ENCODE data around the gene BACE2.
"Not testable (repeated sequence)": the region's sequence is repeated elsewhere in the genome, so short reads cannot be mapped to it uniquely, and the experiment has no call there.

BACE2 gene

DNA sequence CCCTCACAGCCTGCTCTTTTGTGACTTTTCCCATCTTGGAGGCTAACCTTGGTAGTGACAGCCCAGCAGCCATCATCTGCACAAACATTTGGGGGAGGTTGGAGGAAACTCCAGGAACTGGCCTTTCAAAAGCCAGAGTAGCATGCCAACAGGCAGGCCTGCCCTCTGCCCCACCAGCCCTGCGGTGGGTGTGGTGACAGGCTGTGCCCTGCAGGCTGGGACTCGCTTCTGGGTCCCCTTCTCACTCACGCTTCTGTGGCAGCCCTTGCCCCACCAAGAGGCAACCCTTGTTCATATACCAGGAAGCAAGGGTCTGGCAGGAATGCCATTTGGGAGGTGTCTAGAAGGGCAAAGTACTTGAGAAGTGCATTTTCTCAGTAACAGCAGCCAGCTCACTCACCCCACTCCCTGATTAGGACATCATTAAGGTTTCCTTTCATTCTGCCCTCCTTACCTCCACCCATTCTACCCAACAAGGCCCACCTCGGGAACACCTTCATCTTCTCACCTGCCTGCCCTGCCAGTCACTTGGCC is 127.8 kb downstream of the BACE2 start:
- DNase-seq (ENCODE audit: low read depth) = no peak
- H3K4me3 ChIP-seq (ENCODE audit: low read depth, low read length) = no peak overlapping the region

DNA sequence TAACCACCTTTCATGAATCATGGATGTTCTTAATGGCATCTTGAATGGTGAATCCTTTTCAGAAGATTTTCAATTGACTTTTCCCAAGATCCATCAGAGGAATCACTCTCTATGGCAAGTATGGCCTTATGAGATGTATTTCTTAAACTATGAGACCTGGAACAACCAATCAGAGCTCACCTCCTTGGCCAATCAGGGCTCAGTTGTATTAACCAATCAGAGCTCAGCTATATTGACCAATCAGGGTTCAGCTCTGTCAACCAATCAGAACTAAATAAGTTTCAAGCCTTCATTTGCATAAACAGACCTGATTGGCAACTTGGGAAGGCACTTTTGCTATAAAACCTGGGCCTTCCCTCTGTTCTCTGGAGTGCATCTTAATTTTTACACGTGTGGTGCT is 135.0 kb downstream of the BACE2 start:
- DNase-seq (ENCODE audit: low read depth) = no peak
- no peak overlapping the region for H3K4me3 ChIP-seq (ENCODE audit: low read depth, low read length)

DNA sequence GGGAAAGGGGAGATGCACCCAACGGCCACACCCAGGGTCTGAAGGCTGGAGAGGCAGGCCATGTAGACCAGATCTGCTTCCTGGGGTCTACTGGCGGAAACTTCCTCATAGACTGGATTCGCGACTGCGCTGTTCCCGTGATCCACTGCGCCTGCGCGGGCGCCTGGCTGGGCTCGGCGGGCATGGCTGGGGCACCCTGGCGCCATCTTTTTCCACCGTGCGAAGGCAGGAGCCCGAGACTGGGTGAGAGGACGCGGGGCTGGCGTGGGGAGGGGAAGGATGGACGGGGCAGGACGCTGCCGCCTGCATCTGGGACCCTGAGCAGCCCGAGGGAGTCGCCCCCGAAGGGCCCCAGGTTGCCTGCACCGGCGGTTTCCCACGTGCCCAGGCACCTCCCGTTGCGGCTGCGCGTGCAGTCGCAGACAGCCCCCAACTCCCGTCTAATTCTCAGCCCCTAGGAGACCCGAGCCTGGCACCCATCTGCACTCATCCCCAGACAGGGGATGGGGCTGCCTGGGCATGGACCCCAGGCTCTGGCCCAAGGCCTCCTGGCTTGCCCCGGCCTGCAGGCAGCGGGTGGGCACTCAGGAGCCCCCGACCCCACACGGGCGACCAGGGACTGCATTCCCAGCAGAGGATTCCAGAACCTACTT is 136.2 kb downstream of the BACE2 start:
- no peak for DNase-seq (ENCODE audit: low read depth)
- H3K4me3 ChIP-seq (ENCODE audit: low read depth, low read length) = no peak overlapping the region

DNA sequence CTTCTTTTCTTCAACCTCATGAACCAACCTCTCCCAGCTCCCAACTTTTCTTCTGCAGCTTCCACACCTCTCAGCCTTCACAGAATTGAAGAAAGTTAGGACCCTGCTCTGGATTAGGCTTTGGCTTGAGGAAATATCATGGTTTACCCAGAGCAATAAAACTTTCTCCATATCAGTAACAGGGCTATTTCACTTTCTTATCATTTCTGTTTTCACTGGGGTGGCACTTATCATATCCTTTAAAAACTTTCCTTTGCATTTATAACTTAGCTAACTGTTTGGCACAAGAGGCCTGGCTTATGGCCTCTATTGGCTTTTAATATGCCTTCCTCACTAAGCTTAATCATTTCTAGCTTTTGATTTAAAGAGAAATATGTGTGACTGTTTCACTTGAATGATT is 139.3 kb downstream of the BACE2 start:
- DNase-seq (ENCODE audit: low read depth) = no peak
- H3K4me3 ChIP-seq (ENCODE audit: low read depth, low read length) = no peak overlapping the region

DNA sequence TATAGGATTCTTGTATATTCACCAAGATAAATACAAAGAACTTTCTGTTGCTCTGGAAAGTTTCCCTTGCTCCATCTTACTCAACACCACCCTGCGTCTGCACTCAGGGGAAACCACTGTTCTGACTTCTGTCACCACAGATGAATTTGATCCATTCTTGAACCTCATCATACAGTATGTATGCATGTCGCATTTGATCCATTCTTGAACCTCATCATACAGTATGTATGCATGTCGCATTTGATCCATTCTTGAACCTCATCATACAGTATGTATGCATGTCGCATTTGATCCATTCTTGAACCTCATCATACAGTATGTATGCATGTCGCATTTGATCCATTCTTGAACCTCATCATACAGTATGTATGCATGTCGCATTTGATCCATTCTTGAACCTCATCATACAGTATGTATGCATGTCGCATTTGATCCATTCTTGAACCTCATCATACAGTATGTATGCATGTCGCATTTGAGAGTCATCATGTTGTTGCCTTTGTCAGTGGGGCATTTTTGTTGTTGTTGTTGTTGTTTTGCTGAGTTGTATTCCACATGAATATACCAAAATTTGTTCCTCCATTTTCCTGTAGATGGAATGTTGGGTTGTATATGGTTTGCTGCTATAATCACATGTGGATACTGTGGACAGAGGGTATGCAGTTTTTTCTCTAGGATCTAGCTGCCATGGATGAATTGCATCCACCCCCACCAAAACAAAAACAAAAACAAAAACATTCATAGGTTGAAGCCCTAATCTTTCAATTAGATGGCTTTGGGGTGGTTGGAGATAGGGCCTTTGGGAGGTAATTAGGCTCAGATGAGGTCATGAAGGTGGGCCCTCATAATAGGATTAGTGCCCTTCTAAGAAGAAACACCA is 145.6 kb downstream of the BACE2 start:
- not testable (repeated sequence) for H3K4me3 ChIP-seq (ENCODE audit: low read depth, low read length); DNase-seq (ENCODE audit: low read depth)

DNA sequence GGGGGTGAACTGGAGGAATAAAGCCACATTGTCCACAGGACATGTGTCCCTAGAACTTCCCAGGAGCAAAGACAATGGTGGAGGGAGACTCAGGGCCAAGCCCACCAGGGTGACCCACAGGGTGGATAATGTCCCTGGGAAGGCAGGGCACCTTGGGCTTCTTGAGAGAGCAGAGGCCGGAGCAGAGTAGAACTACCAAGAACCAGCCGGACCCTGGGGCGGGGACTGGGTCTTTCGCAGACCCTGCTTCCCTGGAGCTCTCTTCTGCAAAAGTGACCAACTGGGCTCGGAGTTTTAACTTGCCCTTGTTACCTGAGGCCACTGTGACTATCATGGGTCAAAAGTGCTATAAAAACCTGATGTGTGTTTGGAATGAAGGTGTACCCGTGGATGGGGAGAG is 147.8 kb downstream of the BACE2 start:
- no peak for DNase-seq (ENCODE audit: low read depth)
- H3K4me3 ChIP-seq (ENCODE audit: low read depth, low read length) = no peak overlapping the region

DNA sequence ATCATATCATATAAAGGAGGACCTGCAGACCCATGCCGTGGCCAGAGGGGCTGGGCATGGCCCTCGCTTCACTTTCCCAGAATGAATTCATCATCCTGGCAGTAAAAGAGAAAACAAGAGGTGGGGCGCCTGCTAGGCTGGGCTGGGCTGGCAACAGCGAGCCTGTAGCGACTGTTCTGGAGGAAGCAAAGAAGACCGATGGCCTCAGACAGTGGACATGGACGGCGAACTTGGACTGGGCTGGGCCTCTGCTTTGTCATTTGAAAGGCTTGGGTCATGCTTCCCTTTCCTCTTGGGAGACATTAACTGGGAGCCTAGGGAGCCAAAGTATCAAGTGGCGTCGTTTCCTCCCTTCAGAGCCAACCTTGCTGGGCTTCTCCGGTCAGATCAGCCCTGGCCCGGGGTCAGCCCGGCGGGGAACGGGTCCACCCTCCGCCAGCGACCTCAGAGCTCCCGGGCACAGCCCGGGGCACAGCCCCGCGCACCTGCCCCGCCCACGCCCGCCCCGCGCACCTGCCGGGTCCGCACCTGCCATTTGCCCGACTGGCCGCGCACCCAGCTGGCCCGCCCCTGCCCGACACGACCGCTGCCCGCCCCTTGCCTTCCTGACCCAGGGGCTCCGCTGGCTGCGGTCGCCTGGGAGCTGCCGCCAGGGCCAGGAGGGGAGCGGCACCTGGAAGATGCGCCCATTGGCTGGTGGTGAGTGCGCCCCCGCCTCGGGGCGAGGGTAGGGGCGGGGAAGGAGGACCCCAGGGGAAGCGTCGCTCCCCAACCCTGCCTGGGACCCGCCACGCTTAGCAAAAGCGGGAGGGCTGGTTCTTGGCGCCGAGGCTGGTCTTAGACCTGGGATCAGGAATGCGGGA is 148.5 kb downstream of the BACE2 start, which contains the start of gene FAM3B:
Gene FAM3B, plus strand, starts transcription at position 602 of the 863 bp plus-strand sequence. Its CDS starts 79 bp downstream, at position 681.
- H3K4me3 ChIP-seq (ENCODE audit: low read depth, low read length) = no peak within 1 kb of the TSS
- no peak for DNase-seq (ENCODE audit: low read depth)

DNA sequence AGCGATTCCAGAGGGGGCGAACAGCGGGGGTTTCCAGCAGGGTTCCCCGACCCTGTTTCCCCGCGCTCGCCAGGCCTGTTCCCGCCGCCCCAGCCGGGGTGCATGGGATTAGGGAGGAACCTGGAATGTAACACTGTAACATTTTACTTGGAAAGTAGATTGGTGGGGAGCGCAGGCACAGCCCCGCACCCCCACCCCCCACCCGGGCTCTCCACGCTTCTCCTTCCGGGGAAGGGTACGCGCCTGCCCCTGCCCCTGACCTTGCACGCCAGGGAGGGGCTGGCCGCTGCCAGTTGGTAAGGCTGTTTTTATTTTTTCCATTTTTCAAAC is 149.1 kb downstream of the BACE2 start:
- DNase-seq (ENCODE audit: low read depth) = no peak
- H3K4me3 ChIP-seq (ENCODE audit: low read depth, low read length) = no peak overlapping the region

DNA sequence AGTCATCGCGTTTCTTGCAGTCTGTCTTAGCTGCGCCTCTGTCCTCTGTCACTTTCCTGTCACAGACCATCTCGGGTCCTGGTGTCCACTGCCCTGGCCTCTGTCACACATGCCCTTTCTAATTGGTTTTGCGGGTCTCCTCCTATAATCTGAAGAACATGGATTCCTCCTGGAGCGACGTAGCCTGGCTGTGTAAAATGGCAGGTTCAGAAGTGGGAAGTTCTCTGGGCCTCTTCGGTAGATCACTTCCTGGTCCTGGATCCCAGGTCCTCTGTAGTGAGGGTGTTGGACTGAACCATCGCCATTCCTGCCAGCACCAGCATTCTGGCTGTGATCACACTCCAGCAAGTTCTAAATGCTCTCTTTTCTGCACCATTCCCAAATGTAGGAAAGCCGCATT is 149.5 kb downstream of the BACE2 start:
- DNase-seq (ENCODE audit: low read depth) = no peak
- no peak overlapping the region for H3K4me3 ChIP-seq (ENCODE audit: low read depth, low read length)

DNA sequence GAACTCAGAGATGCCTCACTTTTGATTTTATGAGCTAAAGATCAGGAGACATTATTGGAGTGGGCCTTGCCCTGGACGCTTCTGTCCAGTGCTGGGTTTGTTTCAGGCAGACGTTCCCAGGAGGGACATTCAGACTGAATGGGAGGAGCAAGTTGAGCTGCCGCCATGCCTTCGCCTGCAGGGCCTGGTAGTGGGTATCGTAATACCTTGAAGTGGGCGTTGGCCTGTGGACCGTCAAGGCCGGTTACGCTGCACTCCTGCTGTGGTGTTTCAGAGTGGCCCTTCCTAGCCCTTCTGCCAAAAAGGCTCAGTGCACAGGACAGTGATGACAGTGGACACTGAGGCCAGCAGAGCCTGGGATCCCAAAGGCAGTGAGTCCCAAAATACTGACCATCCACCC is 150.3 kb downstream of the BACE2 start:
- no peak for DNase-seq (ENCODE audit: low read depth)
- H3K4me3 ChIP-seq (ENCODE audit: low read depth, low read length) = no peak overlapping the region

DNA sequence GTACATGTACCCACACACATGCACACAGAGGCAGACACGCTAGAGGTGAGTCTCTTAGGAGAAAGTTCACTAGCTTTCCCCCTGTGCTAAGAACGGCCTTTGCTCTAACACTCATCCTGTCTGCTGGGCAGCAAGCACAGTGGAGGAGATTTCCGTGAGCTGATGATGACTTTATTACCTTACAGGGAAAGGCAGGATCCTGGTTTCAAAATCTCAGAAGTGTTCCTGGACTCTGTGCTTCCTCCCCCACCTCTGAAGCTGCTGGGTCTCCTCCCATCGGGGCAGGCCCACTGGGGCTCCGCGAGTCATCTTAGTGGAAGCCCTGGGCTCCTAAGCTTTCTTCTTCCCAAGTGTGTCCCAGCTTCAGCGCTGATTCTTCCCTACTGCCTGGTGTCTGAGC is 151.3 kb downstream of the BACE2 start:
- no peak overlapping the region for H3K4me3 ChIP-seq (ENCODE audit: low read depth, low read length)
- no peak for DNase-seq (ENCODE audit: low read depth)

DNA sequence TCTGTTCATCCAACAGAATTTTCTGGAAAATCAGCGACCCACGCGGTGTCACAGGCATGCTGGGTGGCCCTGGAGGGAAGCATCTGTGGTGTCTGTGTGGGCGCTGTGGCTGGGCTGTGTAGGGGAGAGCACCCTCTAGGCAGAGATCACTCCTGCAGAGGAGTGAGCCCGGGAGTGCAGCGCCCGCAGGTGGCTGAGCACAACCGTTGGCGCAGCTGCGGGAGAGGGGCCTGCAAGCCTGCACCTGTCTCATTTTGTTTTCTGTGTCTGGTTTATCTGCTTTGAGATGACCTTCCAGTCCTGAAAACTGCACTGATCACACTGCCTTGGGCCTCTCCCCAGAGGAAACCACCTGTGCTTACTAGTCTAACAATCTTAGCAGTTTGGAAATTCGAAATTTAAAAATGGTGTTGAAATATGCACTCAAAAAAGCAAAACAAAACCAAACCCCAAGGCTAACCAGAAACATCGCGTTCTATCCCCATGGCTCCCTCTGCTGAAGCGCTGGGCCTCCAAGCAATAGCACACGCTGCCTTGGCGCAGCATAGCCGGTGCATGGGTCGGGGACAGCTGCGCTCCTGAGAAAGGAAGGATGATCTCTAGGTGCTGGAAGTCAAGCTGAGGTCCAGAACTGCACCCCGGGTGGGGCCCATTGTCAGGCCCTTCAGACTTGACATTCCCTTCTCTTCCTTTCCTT is 153.4 kb downstream of the BACE2 start:
- DNase-seq (ENCODE audit: low read depth) = no peak

DNA sequence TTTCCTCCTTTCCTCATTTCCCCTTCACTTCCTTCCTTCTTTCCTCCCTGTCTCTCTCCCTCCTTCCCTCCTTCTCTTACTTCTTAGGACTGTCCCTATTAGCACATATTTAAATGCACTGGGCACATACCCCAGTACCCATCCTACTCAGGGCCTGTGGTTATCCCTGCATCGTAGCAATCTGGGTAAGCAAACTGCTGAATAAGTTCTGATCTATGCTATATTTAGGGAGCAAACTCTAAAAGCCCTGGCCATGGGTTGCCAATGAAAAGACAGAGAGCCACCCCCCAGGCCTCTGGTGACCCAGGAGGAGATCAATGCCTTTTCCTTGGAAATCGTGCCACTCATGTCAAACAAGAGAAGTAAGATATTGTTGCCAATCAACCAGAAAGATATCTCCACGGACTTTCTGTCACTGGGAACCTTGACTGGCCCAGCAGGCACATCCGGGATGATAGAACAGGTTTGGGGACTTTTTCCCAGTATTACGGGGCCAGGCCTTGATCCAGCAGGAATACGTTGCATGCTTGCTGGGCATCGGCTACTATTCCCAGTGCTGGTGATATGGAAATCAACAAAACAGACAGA is 154.0 kb downstream of the BACE2 start:
- no peak for DNase-seq (ENCODE audit: low read depth)
- H3K4me3 ChIP-seq (ENCODE audit: low read depth, low read length) = no peak overlapping the region

More for the DNA sequence above, 153.4 kb downstream of the BACE2 start:
- H3K4me3 ChIP-seq (ENCODE audit: low read depth, low read length) = no peak overlapping the region

DNA sequence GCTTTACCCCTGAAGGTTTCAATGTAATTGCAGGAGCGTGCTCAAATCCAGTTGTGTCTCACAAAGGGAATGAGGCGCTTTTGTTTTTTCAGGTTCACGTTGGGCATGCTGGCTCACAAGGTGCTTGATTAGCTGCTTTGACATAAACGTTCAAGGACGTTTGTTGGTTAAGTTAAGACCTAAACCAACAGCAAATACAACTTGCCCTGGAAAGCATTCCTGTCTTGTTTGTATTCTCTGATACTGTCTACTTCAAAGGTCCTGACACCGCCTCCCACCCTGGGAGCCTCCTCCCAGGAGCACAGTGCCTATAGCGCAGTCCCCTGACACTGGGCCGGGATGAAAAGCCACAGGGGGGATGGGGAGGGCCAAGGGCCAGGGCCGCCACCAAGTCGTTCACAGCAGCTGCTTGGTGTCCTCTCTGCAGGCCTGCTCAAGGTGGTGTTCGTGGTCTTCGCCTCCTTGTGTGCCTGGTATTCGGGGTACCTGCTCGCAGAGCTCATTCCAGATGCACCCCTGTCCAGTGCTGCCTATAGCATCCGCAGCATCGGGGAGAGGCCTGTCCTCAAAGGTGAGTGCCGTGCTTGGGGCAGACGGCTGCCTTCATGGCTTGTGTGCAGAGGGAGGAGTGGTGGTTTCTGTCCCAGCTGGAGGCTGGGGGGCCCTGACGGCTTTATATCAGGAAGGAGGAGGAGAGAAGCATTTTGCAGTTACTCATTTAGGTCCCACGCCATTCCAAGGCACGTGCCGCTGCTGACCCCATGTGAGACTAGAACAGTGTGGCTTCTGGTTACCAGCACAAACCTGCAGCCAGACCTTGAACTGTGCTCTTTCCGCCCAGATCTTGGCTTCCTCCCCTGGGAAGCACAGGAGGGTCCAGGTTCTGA is 154.8 kb downstream of the BACE2 start:
- H3K4me3 ChIP-seq (ENCODE audit: low read depth, low read length) = no peak overlapping the region
- DNase-seq (ENCODE audit: low read depth) = no peak

DNA sequence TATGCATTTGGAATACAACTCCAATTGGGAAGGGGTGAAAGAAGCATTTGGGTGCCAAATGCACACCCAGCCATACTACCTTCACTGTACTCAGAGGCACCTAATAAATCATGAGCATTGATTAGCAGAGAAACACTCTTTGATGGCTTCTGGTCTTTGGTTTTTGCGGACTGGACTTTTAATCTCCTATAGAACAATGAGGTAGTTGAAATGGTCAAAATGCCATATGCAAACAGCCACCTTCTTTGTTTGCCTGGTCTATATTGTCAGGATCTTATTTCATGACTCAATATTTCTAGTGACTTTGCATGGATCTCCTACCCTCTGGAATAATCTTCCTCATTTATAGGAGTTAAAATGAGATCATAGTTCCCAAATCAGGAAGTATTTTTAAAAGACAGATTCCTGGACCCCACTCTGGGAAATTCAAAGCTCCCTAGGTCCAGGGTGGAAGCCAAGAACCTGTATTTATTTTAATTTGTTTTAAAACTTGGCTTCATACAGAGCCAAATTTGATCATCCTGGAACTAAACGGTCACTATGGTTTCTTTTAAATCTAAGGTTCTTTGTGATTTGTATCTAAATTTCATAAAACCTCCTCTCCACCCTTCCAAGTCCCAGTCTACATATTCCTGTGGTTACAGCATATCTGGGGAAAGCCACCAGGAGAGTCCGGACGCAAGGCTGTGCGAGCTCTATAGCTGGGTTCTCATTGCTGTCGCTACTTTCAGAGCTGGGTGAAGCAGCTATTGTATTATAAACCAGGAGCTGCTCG is 157.4 kb downstream of the BACE2 start:
- no peak overlapping the region for H3K4me3 ChIP-seq (ENCODE audit: low read depth, low read length)
- no peak for DNase-seq (ENCODE audit: low read depth)

DNA sequence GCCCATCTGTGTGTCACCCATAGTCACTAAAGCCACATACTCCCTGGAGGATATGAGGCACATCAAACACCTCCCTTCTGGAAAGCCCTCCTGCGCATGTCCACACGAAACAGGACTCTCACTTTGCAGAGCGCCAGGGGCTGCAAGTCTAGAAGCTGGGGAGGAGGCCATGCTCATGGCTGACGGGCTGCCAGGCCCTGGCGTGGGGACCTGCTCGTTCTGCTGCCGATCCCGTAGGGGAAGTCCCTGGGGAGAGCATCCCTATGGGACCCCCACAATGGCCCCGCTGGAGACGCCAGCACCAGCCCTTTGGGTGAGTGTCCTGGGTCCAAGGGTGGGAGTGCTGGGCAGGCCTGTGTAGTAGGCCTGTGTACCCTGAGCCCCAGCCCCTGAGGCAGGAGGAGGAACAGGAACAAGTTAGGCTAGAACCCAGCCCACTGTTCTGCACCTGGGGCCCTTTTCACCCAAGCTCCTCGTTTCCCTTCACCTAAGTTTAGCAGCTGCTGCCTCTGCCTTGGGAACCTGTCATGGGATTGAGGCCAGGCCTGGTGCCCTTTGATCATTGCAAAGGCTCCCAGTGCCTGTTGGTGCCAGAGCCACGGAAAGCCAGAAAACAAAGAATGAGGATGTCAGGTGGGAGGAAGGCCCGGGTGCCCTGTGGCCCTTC is 158.6 kb downstream of the BACE2 start:
- no peak for DNase-seq (ENCODE audit: low read depth)
- H3K4me3 ChIP-seq (ENCODE audit: low read depth, low read length) = no peak overlapping the region

DNA sequence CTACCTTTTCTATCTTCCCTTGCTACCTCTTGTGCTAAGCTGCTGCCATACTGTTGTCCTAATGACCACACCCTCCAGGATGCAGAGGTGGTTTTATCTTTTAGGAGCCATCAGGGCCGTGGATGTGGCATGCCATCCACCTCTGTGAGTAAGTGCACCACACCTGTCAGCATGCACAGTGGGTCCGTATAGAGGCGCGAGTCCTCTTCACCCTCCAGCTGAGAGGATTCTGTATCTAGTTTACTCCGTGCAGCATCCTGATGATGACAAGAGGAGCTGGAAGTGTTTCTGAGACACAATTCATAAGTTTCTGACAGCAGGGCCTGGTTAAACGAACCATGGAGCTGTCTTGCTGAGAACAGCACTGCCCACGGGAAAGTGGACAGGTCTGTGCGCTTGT is 159.8 kb downstream of the BACE2 start:
- no peak overlapping the region for H3K4me3 ChIP-seq (ENCODE audit: low read depth, low read length)
- no peak for DNase-seq (ENCODE audit: low read depth)
